Brain pericyte (primary cell): ENCODE measurements around the gene CRY1.
A peak's percentile ranks its signal among the peaks of the same experiment; 100 is the strongest.
"Not testable (repeated sequence)": the region's sequence is repeated elsewhere in the genome, so short reads cannot be mapped to it uniquely, and the experiment has no call there.

Source experiments
- DNase-seq: peaks from one replicate; pipeline ENCODE4 v3.0.0-alpha.2; 2012; ENCODE audit warnings: low read depth, low spot score

Gene CRY1

DNA sequence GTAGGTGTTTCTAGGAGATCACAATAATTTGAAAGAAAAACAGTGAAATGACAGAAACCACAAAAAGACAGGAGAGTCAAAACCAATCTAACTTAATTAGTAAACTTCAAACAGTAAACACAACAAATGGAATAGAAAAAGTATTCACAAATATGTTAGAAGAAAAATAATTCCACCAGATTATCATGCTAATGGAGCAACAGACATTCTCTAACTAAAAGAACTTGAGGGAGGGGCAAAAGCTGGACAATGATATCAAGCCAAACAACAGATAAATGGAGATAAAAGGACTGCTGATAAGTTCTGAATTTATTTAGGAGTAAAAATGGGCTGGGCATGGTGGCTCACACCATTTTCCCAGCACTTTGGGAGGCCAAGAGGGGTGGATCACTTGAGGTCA, 28.7 kb downstream of the CRY1 start:
- DNase-seq = no peak

DNA sequence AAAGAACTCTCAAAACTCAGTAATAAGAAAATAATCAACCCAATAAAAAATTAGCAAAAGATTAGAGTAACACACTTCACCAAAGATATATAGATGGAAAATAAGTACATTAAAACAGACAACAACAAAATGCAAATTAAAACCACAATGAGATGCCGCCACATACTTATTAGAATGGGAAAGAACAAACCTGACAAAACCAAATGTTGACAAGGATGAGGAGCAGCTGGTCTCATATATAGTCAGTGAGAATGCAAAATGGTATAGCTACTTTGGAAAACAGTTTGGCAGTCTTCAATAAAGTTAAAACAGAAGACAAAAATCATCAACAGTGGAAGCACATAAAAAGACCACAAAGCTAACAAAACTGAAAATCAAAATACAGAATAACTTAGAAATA, 29.1 kb downstream of the CRY1 start:
- DNase-seq = no peak

DNA sequence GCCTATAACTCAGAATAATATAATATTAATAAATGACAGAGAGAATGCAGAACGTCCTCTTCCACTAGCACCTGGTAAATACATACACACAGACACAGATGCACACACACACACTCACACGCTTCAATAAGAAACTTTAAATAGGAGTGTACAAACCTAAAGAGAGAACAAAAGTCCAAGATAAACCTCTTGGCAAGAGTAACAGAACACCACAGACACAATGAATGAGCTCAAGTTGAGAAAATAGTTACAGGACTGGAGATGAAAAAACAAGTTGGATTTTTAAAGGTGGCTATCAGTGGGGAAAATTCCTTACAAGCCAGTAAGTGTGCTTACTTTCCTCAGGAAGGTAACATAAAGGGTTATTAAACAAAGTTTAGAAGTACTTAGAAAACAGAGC, 35.2 kb downstream of the CRY1 start:
- DNase-seq = no peak

DNA sequence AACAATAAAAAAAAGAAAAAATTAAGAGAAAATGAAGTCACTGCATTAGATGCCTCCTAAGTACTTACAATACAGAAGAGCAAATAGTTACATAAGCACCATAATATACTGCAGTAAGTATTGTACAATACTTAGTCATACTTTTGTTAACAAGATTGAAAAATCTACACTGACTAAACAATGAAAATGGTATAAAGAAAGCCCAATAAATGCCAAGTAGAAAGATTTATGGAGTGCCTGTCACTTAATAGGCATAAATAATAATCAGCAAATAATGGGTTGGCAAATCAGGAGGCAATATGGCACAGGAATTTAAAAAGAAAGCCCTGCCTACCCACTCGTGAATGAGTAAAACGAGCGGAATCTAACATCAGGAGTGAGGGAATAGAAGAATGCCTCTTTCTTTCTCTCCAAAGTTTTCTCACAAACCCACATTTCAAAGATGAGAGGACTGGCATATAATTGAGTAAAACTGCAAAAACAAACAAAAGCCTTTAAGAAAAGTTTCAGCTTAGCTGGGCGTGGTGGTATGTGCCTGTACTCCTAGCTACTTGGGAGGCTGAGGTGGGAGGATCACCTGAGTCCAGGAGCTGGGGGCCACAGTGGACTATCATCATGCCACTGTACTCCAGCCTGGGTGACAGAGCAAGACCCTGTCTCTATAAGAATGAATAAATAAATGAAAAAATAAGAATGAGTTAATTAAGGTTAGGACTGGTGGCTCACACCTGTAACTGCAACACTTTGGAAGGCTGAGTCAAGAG, 36.1 kb downstream of the CRY1 start:
- no peak for DNase-seq

DNA sequence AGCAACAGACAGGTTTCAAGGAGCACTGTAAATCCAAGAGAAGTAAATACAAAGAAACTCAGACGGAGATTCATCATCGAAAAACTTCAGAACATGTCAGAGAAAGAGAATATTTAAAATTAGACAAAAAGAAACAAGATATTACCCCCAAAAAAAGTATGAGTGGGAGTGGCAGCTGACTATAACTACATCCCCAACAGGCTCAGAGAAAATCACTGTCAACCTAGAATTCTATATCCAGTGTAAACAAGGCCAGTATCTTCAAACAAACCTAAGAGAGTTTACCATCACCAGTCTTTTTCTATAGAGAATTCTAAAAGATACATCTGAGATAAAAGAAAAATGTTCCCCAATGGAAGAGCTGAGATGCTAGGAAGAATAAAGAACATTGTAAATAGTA, 39.6 kb downstream of the CRY1 start:
- DNase-seq = no peak

DNA sequence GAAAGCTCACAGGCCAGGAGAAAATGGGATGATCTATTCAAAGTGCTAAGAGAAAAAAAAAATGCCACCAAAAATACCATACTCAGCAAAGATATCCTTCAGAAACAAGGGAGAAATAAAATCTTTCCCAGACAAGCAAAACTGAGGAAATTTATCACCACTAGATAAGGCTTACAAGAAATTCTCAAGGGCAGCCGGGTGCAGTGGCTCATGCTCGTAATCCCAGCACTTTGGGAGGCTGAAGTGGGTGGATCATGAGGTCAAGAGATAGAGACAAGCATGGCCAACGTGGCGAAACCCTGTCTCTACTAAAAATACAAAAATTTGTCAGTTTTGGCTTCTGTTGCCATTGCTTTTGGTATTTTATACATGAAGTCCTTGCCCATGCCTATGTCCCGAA, 48.2 kb downstream of the CRY1 start:
- DNase-seq = no peak

DNA sequence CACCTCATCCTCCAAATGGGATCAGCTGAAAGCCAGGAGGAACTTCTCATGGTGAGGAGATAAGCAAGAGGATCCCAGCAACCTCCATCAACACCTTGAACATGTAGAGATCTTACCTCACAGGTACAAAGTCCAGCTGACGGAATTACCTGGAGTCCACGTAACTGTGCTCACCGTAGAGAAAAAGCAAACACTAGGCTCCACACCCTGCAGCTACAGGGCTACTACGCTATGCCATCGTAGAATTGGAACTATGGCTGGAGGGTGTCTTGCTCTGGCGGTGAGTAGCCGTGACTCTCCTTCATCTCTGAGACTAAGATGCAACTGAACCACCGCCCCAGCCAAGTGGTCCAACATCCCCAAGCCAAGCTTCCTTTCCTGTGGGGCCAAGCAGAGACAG, 50.5 kb downstream of the CRY1 start:
- DNase-seq = no peak

DNA sequence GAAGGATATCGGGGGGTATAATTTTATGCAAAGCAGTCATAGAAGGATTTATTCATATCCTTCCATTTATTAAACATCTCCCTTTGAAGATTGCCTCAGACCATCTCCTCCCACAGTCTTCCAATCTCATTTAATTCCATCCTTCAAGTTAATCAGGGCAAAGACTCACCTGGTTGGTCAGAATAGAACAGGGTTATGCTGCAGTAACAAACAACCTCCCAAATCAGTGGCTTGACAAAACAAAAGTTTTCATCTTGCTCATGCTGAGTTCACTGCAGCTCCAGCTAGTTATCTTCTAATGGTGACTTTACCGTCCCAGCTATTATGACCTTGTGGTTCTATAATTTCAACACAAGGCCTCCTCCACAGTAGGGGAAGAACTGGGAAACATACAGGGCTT, 57.6 kb downstream of the CRY1 start:
- no peak for DNase-seq

DNA sequence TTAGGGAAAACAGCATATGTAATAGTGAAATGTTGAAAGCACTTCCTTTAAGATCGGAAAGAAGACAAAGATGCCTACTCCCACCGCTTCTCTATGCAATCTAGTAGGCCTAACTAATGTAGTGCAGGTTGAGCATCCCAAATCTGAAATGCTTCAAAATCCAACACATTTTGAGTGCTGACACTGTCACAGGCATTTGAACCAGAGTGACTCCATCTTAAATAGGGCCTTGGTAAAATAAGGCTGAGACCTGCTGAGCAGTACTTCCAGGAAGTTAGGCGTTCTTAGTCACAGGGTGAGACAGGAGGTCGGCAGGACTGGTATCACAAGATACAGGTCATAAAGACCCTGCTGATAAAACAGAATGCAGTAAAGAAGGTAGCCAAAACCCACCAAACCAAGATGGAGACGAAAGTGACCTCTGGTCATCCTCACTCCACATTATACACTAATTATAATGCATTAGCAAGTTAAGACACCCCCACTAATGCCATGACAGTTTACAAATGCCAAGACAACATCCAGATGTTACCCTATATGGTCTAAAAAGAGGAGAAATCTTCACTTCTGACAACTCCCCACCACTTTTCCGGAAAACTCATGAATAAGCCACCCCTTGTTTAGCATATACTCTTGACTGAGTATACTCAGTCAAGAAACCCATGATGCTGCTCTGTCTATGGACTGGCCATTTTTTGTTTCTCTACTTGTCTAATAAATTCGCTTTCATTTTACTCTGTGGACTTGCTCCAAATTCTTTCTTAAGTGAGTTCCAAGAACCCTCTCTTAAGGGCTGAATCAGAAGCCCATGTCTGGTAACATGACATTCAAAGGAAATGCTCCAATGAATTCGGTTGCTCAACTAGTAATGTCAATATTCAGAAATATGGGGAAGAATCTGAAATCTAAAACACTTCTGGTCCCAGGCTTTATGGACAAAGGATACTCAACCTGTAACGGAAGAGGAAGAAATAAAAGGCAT, 59.3 kb downstream of the CRY1 start:
- DNase-seq = no peak

DNA sequence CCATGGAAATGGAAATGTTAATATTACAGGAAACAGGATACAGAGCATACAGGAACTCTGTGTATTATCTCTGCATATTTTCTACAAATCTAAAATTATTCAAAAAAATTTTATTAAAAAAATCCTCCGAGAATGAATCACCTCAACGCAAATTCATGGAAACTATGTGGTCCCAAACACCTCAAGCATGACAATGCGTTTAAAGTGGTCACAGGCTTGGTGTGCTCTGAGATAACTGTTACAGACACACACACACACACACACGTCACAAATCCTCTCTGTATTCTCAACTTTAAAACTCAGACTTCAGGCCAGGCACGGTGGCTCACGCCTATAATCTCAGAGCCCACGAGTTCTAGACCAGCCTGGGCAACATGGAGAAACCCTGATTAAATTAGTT, 61.1 kb downstream of the CRY1 start:
- no peak for DNase-seq

DNA sequence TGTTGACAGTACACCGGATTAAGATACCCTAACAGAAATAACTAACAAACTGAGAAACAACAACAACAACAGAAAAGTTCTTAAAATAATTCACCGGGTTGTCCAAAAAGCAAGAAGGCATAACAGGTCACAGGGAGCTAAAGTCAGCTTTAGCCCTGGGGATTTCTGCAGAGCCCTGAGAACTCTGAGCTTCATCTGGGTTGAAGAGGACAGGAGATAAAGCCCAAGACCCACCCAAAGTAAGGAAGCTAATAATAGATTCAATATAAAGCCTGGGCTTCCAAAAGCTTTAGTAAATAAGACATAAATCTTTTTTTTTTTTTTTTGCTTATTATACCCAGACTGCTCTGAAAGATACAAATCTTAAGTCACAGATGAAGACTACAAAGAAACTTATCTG, 62.3 kb downstream of the CRY1 start:
- no peak for DNase-seq

DNA sequence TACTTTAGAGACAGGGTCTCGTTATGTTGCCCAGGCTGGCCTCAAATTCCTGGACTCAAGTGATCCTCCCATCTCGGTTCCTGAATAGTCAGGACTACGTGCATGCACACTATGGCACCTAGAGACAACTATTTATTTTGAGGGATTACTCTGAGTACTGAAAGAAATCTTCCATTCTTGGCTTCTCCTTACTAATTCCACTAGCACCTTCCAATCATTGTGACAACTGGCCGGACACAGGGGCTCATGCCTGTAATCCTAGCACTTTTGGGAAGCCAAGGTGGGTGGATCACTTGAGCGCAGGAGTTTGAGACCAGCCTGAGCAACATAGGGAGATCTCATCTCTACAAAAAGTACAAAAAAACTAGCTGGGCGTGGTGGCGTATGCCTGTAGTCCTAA, 64.3 kb downstream of the CRY1 start:
- no peak for DNase-seq

DNA sequence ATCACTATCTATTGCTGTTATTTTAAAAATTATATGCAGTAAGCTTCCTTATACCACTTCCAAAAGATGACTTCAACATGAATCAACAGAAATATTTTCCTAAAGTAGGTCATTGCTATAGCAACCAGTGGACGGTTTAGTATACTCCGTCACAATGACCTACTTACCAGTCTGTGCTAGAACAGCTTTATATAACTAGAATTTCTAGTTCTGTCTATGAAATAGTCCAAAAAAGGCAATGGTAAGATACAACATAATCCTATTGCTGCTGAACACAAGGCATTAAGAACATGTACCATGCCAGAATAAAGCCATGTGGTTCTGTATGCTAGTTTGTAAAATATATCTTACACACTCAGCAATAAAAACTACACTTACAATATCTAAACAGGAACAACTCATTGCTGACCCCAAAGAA, 65.7 kb downstream of the CRY1 start:
- DNase-seq = peak; percentile 82

DNA sequence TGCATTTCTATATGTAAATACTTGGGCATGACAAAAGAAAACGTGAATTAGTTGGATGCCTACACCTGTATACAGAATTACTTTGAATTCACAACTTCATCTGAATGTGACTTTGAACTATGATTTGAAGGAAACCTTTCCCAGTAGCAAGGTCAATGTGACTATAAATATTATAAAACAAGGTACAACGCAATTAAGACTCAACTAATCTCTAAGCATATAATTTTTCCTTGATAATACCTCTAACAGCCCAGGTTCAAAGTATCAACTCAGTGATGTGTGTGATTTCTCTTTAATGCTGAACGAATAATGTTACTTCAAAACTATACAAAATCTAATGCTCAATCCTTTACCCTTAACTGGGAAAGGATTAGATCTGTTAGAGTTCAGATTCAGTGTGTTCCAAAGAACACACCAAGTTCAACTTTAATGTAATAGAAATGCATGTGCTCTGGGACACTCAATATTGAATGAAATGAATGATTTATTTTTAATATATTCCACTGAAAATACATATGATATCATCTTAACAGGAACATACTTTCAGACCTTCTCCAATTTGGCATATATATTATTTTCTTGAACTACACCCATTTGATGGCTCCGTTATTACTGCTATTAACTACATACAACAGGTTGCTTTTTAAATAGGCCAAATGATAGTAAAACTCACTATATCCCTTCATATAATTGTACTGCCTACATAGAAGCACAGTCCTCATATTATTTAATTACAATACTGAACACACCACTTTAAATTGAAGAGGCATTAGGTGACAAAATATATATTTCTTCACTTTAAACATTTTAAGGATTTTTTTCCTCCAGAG, 66.3 kb downstream of the CRY1 start:
- DNase-seq = no peak

DNA sequence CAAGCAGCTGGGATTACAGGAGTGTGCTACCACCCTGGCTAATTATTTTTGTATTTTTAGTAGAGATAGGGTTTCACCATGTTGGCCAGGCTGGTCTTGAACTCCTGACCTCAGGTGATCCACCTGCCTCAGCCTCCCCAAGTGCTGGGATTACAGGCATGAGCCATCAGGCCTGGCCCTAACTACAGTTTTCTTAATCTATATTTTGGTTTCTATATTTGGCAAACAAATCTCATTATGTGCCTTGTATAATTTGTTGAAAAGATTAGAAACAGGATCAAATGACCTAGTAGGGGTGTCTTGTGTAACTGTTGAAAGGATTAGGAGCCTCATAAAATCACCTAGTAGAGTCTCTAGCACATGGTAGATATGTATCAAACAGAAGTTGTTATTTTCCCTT, 67.0 kb downstream of the CRY1 start:
- not testable (repeated sequence) for DNase-seq

DNA sequence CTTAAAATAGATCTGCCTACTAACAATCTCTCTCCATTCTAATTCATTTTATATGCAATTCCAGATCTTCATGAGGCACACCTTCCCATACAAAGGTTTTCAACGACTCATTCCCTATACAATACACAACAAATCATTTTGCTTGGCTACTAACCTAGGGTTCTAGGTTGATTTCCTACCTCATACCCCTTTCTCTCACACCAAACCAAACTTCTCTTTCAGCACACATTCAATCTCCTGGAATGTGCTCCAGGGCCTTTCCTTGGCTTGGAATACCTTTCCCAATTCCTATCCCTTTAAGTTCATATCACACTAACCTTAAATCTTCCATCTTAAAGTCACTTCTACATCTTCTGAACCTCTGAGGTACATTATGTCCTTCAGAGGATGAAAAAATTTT, 67.7 kb downstream of the CRY1 start:
- no peak for DNase-seq

DNA sequence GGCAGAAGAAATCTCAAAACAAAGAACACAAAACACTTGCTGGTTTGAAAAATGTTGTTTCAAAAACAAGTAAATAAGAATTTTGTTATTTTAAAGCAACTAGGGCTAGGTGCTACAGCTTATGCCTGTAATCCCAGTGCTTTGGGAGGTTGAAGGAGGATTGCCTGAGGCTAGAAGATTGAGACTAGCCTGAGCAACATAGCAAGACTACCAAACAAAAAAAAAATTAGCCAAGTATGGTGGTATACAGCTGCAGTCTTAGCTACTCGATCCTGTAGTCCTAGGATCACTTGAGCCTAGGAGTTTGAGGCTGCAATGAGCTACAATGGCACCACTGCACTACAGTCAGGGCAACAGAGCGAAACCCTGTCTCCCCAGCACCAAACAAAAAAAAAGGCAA, 73.8 kb downstream of the CRY1 start:
- no peak for DNase-seq

DNA sequence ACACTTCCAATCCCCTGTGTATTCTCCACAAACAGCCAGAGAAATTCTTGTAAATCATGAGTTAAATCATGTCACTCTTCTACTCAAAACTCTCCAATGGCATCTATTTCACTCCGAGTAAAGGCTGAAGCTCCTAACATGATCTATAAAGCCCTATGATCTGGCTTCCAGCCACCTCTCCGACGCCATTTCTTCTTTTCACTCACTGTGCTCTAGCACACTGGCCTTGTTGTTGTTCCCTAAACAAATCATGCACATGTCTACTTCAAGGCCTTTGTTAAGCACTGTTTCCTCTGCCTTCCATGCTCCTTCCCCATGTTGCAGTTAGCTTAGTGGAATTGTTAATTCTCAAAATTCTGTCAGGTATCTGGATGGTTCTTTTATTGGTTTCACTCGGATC, 76.3 kb downstream of the CRY1 start:
- DNase-seq = no peak

DNA sequence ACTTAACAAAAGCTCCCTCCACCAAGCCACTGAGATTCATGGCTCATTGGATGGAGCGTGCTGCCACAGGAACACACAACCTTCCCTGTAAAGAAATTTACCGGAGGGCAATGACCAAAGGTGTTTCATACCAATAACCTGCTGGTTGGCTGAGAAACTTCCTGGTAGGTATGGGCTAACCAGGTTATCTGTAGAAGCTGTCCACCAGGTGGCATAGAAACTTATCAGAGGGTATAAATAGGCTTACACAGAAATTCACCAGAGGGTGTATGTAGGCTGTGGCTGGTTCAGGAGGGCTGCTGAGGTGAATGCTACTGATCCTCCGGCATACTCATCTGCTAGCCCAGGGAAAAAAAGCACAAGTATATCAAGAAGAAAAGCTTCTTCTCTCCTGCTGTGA, 79.3 kb downstream of the CRY1 start:
- no peak for DNase-seq

DNA sequence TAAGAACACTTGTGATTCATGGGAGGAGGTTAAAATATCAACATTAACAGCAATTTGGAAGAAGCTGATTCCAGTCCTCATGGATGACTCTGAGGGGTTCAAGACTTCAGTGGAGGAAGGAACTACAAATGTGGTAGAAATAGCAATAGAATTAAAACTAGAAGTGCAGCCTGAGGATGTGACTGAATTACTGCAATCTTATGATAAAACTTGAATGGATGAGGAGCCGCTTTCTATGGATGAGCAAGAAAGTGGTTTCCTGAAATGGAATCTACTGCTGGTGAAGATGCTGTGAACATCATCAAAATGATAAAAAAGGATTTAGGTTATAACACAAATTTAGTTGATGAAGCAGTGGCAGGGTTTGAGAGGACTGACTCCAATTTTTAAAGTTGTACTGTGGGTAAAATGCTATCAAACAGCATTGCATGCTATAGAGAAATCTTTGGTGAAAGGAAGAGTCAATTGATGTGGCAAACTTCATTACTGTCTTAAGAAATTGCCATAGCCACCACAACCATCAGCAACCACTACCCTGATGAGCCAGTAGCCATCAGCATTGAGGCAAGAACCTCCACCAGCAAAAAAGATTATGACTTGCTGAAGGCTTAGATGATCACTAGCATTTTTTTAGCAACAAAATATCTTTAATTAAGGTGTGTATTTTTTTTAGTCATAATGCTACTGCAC, 80.5 kb downstream of the CRY1 start:
- no peak for DNase-seq

DNA sequence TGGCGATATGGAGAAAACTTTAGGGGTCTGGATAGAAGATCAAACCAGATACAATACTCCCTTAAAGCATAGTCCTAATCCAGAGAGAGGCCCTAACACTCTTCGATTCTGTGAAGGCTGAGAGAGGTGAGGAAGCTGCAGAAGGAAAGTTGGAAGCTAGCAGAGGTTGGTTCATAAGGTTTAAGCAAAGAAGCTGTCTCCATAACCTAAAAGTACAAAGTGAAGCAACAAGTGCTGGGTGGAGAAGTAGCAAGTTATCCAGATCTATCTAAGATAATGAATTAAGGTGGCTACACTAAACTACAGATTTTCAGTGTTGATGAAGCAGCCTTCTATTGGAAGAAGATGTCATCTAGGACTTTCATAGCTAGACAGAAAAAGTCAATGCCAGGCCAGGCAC, 81.8 kb downstream of the CRY1 start:
- DNase-seq = no peak
